KOPT-K1 (cell line): Measurements from ENCODE around the gene N4BP3.

ENCODE experiments used
- H3K27ac ChIP-seq: fragments of 200-600 bp; sonication (generic); 2 replicates; pipeline ENCODE4 v1.5.1; 2016; ENCODE audit warnings: antibody characterized with exemption, mild to moderate bottlenecking, low read depth, low read length; ENCODE audit not compliant: poor library complexity, severe bottlenecking
- H3K36me3 ChIP-seq: fragments of 200-600 bp; sonication (generic); 2 replicates; pipeline ENCODE4 v1.5.1; 2017; ENCODE audit warnings: antibody characterized with exemption, mild to moderate bottlenecking, low read length, moderate library complexity; ENCODE audit not compliant: insufficient read depth
- H3K9me3 ChIP-seq: fragments of 200-600 bp; sonication (generic); 2 replicates; pipeline ENCODE4 v1.5.1; 2017; ENCODE audit warnings: antibody characterized with exemption, low read length, mild to moderate bottlenecking; ENCODE audit not compliant: insufficient read depth, poor library complexity, severe bottlenecking

The N4BP3 gene

GRCh38 chr5:178170455-178170854 lies 57.1 kb downstream of the N4BP3 start:
- Histone ChIP-seq H3K9me3 (no peaks in the 10 kb centered on the region), H3K36me3 (no peaks in the 10 kb centered on the region), H3K27ac (no peak overlapping the region)

DNA sequence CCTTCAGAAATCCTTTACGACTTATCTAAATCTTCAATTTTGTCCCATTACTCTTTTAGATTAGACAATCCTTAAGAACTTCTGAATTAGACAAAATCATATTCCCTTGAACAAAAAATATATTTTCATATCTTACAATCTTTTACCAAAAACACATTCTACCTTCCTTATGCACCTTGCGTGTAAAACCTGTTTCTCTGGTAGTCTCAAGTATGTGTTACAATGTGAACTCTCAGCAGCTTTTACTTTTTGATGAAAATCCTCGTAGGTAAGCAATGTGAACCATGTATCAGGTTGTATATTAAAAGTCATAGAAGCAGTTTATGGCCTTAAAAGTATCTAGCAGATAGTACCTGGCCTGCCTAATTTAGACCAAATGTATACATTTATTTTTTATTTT lies 61.1 kb downstream of the N4BP3 start:
- Histone ChIP-seq H3K36me3 (no peaks in the 10 kb centered on the region), H3K27ac (no peak overlapping the region), H3K9me3 (peaks cover under 1% of the 10 kb centered on the region)
